Transverse colon (tissue), 4 donors: Measurements from ENCODE around the gene S100PBP.

Source experiments
- EP300 ChIP-seq: sonication (generic); formaldehyde crosslinking; IDR thresholded peaks from one replicate; pipeline ENCODE4 v1.6.1; 2017; ENCODE audit warnings: antibody characterized with exemption, low read depth
- POLR2A ChIP-seq: fragments of 450-650 bp; IDR thresholded peaks from one replicate; pipeline ENCODE4 v1.6.1; 2016; ENCODE audit warnings: antibody characterized with exemption, mild to moderate bottlenecking, moderate library complexity
- POLR2AphosphoS5 ChIP-seq, 3 donors: sonication (generic); formaldehyde crosslinking; IDR thresholded peaks; one replicate each; pipeline ENCODE4 v1.6.1; 2016; ENCODE audit warnings: antibody characterized with exemption in 3 of 3
- TF ChIP-seq, protein P1 (sequence below), 5 experiments: fragments of 200-600 bp in 3 of 5; fragments of 450-650 bp in 2 of 5; sonication (generic) in 3 of 5; IDR thresholded peaks; 1 replicate in 2 of 5; 2 replicates in 3 of 5; pipeline ENCODE4 v1.5.1; 2016 to 2017; ENCODE audit warnings: antibody characterized with exemption in 5 of 5, inconsistent platforms in 3 of 5, mild to moderate bottlenecking in 2 of 5, moderate library complexity in 1 of 5

DNA sequence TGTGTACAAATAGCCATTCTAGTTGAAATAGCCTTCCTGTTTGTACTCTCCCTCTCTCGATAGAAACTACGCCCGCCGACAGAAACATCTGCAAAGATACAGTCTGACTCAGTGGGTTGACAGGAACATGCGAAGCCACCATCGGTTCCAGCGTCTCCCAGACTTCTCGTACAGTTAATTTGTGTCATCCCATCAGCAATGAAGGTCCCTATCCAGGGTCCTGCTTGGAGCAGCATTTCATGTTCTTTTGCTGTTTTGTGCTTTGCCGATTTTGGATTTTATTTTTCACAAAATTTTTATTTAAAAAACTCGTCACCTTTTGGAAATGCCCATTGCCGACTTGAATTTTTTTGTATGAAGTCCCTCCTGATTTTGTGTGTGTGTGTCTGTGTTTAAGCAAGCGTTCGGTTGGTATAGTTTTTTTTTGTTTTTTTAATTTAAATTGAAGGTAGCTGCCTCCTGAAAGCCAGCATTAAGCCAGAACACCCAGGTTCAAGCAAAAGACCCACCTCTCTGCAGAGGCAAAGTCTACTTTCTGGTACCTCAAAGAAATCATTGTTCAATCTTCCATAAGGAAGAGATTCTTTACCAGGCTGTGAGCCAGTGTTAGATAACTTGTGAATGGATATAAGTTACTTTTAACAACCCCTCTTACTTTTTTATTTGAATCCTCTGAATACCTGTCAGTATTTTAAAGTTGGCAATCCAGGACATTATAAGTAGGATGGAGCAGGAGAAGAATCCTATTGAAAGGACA lies 38.6 kb downstream of the S100PBP start:
- TF ChIP-seq POLR2A (no peak), POLR2AphosphoS5 (IDR thresholded peaks at IDR 0.05) (no peak), EP300 (no peak)
- TF ChIP-seq, protein P1, sequence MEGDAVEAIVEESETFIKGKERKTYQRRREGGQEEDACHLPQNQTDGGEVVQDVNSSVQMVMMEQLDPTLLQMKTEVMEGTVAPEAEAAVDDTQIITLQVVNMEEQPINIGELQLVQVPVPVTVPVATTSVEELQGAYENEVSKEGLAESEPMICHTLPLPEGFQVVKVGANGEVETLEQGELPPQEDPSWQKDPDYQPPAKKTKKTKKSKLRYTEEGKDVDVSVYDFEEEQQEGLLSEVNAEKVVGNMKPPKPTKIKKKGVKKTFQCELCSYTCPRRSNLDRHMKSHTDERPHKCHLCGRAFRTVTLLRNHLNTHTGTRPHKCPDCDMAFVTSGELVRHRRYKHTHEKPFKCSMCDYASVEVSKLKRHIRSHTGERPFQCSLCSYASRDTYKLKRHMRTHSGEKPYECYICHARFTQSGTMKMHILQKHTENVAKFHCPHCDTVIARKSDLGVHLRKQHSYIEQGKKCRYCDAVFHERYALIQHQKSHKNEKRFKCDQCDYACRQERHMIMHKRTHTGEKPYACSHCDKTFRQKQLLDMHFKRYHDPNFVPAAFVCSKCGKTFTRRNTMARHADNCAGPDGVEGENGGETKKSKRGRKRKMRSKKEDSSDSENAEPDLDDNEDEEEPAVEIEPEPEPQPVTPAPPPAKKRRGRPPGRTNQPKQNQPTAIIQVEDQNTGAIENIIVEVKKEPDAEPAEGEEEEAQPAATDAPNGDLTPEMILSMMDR (IDR thresholded peaks at IDR 0.05): no peak
